Measurements from ENCODE around the gene TPRG1.

Gene TPRG1

GRCh38 chr3:189171707-189172106 lies at the start of gene TPRG1:
TPRG1 (plus strand) TSS chr3:189171971; CDS start chr3:189207385, 35,414 bp downstream.
- in situ Hi-C loops (cut with MboI; ENCODE audit: low sequenced_read_pairs), result no loop called here

- in situ Hi-C loops (cut with MboI; ENCODE audit: low sequenced_read_pairs), result no loop called here
These were observed 49.7 kb upstream of the TPRG1 start for GRCh38 chr3:189122110-189122509.

GRCh38 chr3:189122526-189123205 lies 49.1 kb upstream of the TPRG1 start:
- in situ Hi-C loops (cut with MboI; ENCODE audit: low sequenced_read_pairs), result no loop called here

- in situ Hi-C loops (cut with MboI; ENCODE audit: low sequenced_read_pairs), result no loop called here
These were observed 48.0 kb upstream of the TPRG1 start for GRCh38 chr3:189123595-189124387.

- in situ Hi-C loops (cut with MboI; ENCODE audit: low sequenced_read_pairs), result no loop called here
These were observed 39.5 kb upstream of the TPRG1 start for GRCh38 chr3:189132231-189132671.

GRCh38 chr3:189132839-189133238 lies 38.9 kb upstream of the TPRG1 start:
- in situ Hi-C loops (cut with MboI; ENCODE audit: low sequenced_read_pairs), result no loop called here

GRCh38 chr3:189133768-189134167 lies 38.0 kb upstream of the TPRG1 start:
- in situ Hi-C loops (cut with MboI; ENCODE audit: low sequenced_read_pairs), result no loop called here

- in situ Hi-C loops (cut with MboI; ENCODE audit: low sequenced_read_pairs), result no loop called here
These were observed 34.4 kb upstream of the TPRG1 start for GRCh38 chr3:189137416-189137815.

- in situ Hi-C loops (cut with MboI; ENCODE audit: low sequenced_read_pairs), result no loop called here
These were observed 32.7 kb upstream of the TPRG1 start for GRCh38 chr3:189138901-189139610.

- in situ Hi-C loops (cut with MboI; ENCODE audit: low sequenced_read_pairs), result no loop called here
These were observed 32.2 kb upstream of the TPRG1 start for GRCh38 chr3:189139611-189139940.

- in situ Hi-C loops (cut with MboI; ENCODE audit: low sequenced_read_pairs), result no loop called here
These were observed 29.2 kb upstream of the TPRG1 start for GRCh38 chr3:189142527-189142926.

GRCh38 chr3:189143321-189143720 lies 28.4 kb upstream of the TPRG1 start:
- in situ Hi-C loops (cut with MboI; ENCODE audit: low sequenced_read_pairs), result no loop called here

GRCh38 chr3:189143771-189144170 lies 28.0 kb upstream of the TPRG1 start:
- in situ Hi-C loops (cut with MboI; ENCODE audit: low sequenced_read_pairs), result no loop called here

- in situ Hi-C loops (cut with MboI; ENCODE audit: low sequenced_read_pairs), result no loop called here
These were observed 27.1 kb upstream of the TPRG1 start for GRCh38 chr3:189144645-189145044.

- in situ Hi-C loops (cut with MboI; ENCODE audit: low sequenced_read_pairs), result no loop called here
These were observed 24.9 kb upstream of the TPRG1 start for GRCh38 chr3:189146848-189147247.

GRCh38 chr3:189148081-189148507 lies 23.7 kb upstream of the TPRG1 start:
- in situ Hi-C loops (cut with MboI; ENCODE audit: low sequenced_read_pairs), result no loop called here

GRCh38 chr3:189149203-189149602 lies 22.6 kb upstream of the TPRG1 start:
- in situ Hi-C loops (cut with MboI; ENCODE audit: low sequenced_read_pairs), result no loop called here

GRCh38 chr3:189157232-189158007 lies 14.4 kb upstream of the TPRG1 start:
- in situ Hi-C loops (cut with MboI; ENCODE audit: low sequenced_read_pairs), result no loop called here

GRCh38 chr3:189158034-189158433 lies 13.7 kb upstream of the TPRG1 start:
- in situ Hi-C loops (cut with MboI; ENCODE audit: low sequenced_read_pairs), result no loop called here

- in situ Hi-C loops (cut with MboI; ENCODE audit: low sequenced_read_pairs), result no loop called here
These were observed 11.1 kb upstream of the TPRG1 start for GRCh38 chr3:189160519-189161309.
